ENCODE measurements around the gene SLC17A1. TPM values are rescaled to one million over a fixed set of nuclear protein-coding genes. Genes with fewer than 3 reads are reported as not detected.

Gene SLC17A1
- total RNA-seq, 1 donor from 2014 or later: not detected

Other genes with a start within 250 kb of the SLC17A1 start
- not detected in 2 replicates for gene SCGN, start 179.8 kb downstream of the SLC17A1 start, total RNA-seq
- gene SLC17A4, start 77.3 kb downstream of the SLC17A1 start, total RNA-seq: not detected in 2 replicates
- not detected in 2 replicates for gene SLC17A3, start 42.2 kb upstream of the SLC17A1 start, total RNA-seq
- gene SLC17A2, start 98.6 kb upstream of the SLC17A1 start, total RNA-seq: not detected in 2 replicates
- 2.9 and 4.2 TPM in 2 replicates for gene TRIM38, start 130.8 kb upstream of the SLC17A1 start, total RNA-seq

All from bronchial epithelial cell (primary cell).